Upper lobe of left lung (tissue), 4 donors: ENCODE data around the gene IPO11.
"Not testable (repeated sequence)": the region's sequence is repeated elsewhere in the genome, so short reads cannot be mapped to it uniquely, and the experiment has no call there.

Source experiments
- CTCF ChIP-seq, 6 experiments: fragments of 450-650 bp in 4 of 6; fragments of 200-600 bp in 2 of 6; sonication (generic) in 2 of 6; IDR thresholded peaks; one replicate each; pipeline ENCODE4 v1.5.1; 2016 to 2019; ENCODE audit warnings: antibody characterized with exemption in 6 of 6
- POLR2A ChIP-seq, 4 donors: fragments of 450-650 bp; IDR thresholded peaks; one replicate each; pipeline ENCODE4 v1.5.1; 2016 to 2017; ENCODE audit warnings: antibody characterized with exemption in 4 of 4, mild to moderate bottlenecking in 2 of 4

GRCh38 chr5:62624436-62624835 is 211.9 kb downstream of the IPO11 start:
- not testable (repeated sequence) for TF ChIP-seq CTCF, POLR2A (IDR thresholded peaks at IDR 0.05)
